HG02642 (cell line): ENCODE results near the gene GRK4.
"Not testable (repeated sequence)": the region's sequence is repeated elsewhere in the genome, so short reads cannot be mapped to it uniquely, and the experiment has no call there.

ENCODE experiments used
- ATAC-seq: cut with Tn5 transposase; IDR thresholded peaks from one replicate; pipeline ENCODE4 v1.9.1; 2021; ENCODE audit warnings: mild to moderate bottlenecking; ENCODE audit not compliant: unreplicated experiment, poor library complexity

GRK4 gene

GRCh38 chr4:2954358-2955185, 8.8 kb upstream of the GRK4 start:
- peak; percentile 66 for ATAC-seq

- ATAC-seq: not testable (repeated sequence)
Observed at GRCh38 chr4:2955186-2956044, 8.0 kb upstream of the GRK4 start.

- ATAC-seq: no peak
Observed at GRCh38 chr4:2958446-2958845, 4.9 kb upstream of the GRK4 start.

DNA sequence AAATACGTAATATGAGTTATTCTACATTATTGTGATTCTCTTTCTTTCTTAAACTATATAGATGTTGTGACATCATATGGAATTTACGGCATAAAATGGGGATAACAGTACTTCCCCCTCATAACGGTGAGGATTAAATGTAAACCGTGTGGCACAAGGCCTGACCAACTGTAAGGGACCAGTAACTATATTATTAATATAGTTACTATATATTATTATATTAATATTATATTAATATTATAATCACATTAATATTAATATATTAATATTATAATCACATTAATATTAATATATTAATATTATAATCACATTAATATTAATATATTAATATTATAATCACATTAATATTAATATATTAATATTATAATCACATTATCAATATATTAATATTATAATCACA, 2.9 kb upstream of the GRK4 start:
- not testable (repeated sequence) for ATAC-seq

- ATAC-seq: no peak
Observed at GRCh38 chr4:2961421-2961810, 2.0 kb upstream of the GRK4 start.

DNA sequence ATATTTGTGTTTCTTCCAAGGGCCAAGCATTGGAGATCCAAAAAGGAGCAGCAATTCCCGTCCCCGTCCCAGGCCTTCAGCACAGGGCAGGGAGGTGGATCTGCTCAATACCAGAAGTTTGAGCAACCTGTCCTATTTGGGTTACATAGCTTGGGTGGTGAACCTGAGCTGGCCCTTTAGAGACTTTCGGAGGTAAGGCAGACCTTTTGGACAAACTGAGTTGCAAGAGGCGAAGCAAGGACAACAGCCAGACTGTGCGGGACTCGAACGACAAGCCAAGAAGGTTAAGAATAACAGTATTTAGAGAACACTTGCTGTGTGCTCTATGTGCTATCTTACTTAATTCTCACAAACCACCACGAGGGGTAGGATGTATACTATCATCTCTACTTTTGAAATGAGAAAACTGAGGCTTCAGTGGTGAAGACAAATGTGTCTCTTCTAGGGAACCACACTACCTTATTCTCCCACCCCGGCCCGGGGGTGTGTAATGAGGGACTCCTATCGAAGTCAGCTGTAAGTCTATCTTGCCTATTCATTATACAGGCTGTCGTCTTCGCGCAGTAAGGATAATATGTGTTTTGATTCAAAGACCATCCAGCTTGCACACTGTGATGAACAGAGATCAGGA, 1.4 kb upstream of the GRK4 start:
- no peak for ATAC-seq

- peak; percentile 33 for ATAC-seq
Observed at GRCh38 chr4:2962614-2963174, 677 bp upstream of the GRK4 start.

- ATAC-seq: peak; percentile 32
Observed at GRCh38 chr4:2963966-2964471, 648 bp downstream of the GRK4 start.

- no peak for ATAC-seq
Observed at GRCh38 chr4:2964706-2965258, 1.4 kb downstream of the GRK4 start.

DNA sequence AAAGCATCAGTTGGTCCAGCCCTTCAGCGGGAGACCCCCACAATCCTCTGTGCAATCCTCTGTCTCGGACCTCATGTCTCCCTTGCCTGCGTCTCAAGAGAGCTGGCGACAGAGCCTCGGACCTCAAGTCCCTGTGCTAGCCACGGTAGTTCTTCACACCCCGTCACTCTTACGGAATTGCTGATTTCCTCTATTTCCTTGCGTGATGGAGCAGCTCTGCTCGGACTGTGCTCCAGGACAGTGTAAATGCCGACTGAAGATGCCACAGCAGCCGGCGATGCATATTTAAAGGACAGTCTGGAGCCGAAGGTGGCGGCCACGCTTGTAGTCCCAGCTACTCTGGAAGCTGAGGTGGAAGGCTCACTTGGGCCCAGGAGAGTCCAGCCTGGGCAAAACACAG, 1.9 kb downstream of the GRK4 start:
- no peak for ATAC-seq

GRCh38 chr4:2968381-2968780, 5.0 kb downstream of the GRK4 start:
- ATAC-seq: no peak

DNA sequence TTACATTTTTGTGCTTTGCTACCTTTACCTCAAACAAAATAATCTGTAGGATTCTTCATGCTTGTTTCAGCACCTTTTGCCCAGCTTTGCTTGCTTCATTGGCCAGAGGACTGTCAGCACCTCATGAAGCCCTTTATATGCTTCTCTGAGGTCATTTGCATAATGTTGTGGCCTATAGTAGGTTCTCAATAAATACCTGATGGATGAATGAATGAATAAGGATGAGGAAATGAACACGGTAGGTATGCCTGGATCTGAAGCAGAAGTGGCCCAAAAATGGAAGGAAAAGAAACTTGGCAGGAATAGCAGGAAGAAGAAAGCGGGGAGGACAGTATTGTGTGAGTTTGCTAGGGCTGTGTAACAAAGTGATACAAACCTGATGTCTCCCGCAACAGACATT, 7.9 kb downstream of the GRK4 start:
- no peak for ATAC-seq

DNA sequence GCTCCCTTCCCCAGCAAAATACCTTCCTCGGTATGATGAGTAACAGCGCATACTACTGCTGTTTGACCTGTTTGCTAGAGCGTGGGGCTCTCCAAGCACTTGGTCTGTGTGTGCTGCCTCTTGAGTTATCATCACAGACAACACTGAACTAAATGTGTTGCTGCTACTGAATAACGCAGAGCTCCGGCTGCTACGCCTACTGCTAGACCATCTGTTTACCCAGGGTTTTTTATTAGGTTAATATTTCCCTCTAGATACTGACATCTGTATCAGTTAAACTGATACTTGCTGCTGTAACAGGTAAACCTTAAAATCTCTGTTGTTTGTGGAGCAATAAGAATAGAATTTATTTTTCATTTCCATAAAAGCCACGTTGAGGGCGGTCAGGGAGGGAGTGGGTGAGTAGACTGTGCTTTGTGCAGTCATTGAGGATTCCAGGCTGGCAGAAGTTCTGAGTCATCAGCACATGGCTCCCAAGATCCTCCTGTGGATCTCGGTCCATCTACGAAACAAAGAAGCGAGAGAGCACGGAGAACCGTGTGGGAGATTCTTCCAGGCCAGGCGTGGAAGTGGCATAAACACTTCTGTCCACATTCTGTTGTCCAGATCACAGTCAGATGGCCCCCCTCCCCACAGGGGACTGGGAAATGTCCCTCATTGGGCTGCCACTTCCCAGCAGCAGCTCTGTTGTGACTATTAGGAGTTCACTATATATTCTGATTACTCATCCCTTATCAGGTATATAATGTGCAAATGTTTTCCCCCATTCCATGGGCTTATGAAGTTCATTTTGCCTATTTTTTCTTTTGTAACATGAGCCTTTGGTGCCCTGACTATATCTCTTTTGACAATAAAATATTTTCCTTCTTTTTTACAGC, 14.1 kb downstream of the GRK4 start:
- ATAC-seq: no peak

DNA sequence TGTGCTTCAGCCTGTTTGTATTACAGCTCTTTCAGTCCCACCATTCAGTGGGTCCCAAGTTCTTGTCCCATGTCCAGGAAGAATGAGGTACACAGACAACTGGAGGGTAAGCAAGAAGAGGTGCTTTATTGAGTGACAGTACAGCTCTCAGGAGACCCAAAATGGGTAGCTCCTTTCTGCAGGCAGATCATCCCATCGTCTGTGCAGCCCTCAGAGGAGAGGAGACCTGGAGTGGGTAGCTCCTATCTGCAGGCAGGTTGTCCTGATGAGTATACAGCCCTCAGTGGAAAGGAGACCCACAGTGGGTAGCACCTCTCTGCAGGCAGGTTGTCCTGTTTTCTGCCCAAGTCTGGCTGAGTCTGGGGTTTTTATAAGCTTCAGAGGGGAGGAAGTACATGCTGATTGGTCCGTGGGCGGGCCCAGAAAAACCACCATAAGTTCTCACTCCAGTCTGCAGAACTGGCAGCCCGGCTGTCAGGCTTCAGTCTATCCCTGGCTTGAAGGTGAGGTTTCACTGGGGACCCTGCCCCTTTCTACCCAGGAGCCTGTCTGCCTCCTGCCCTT, 18.0 kb downstream of the GRK4 start:
- no peak for ATAC-seq

GRCh38 chr4:2982012-2982411, 18.6 kb downstream of the GRK4 start:
- ATAC-seq: no peak

- ATAC-seq: not testable (repeated sequence)
Observed at GRCh38 chr4:2983715-2984114, 20.3 kb downstream of the GRK4 start.

GRCh38 chr4:2991243-2991642, 27.9 kb downstream of the GRK4 start:
- ATAC-seq: no peak

DNA sequence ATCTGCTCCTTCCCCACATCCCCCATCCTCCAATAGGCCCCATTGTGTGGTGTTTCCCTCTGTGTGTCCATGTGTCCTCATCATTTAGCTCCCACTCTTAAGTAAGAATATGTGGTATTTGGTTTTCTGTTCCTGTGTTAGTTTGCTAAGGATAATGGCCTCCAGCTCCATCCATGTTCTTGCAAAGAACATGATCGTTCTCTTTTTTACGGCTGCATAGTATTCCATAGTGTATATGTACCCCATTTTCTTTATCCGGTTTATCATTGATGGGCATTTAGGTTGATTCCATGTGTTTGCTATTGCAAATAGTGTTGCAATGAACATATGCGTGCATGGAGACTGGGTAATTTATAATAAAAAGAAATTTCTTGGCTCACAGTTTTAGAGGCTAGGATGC, 31.5 kb downstream of the GRK4 start:
- ATAC-seq: no peak
